ENCODE data around the gene PSMC4.

DNA sequence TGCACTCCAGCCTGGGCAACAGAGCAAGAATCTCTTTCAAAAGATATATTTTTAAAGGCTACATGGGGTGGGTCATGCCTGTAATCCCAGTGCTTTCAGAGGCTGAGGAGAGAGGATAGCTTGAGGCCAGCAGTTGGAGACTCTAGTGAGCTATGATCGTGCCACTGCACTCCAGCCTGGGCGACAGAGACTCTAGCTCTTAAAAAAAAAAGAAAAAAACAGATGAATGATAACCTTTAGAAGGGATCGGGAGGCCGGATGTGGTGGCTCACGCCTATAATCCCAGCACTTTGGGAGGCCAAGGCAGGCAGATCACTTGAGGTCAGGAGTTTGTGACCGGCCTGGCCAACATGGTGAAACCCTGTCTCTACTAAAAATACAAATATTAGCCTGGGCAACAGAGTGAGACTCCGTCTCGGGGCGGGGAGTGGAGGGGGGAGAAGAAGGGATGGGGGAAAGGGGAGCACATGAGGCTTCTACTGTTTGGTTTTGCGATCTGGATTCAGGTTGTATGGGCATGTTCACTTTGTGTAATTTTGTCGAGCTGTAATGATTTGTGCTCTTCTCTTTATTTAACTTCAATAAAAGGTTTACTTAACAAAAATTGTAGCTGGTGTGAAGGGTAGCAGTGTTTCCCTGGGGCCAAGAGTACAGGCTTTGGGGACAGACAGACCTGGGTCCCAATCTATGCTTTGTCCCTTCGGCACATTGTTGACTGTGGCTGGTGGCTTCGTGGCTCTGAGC lies 1.1 kb upstream of the PSMC4 start:
- TF ChIP-seq, protein P1, sequence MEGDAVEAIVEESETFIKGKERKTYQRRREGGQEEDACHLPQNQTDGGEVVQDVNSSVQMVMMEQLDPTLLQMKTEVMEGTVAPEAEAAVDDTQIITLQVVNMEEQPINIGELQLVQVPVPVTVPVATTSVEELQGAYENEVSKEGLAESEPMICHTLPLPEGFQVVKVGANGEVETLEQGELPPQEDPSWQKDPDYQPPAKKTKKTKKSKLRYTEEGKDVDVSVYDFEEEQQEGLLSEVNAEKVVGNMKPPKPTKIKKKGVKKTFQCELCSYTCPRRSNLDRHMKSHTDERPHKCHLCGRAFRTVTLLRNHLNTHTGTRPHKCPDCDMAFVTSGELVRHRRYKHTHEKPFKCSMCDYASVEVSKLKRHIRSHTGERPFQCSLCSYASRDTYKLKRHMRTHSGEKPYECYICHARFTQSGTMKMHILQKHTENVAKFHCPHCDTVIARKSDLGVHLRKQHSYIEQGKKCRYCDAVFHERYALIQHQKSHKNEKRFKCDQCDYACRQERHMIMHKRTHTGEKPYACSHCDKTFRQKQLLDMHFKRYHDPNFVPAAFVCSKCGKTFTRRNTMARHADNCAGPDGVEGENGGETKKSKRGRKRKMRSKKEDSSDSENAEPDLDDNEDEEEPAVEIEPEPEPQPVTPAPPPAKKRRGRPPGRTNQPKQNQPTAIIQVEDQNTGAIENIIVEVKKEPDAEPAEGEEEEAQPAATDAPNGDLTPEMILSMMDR (IDR thresholded peaks at IDR 0.05; ENCODE audit: poor library complexity), result no peak
- TF ChIP-seq EZH2 (IDR thresholded peaks at IDR 0.05; ENCODE audit: borderline replicate concordance) (no peak), EZH2phosphoT487 (IDR thresholded peaks at IDR 0.05; ENCODE audit: low read depth, severe bottlenecking, unreplicated experiment) (no peak)

All from hepatocyte (in vitro differentiated cells).